TTC549 (cell line): ENCODE data around the gene DNAH3.
"Not testable (repeated sequence)": the region's sequence is repeated elsewhere in the genome, so short reads cannot be mapped to it uniquely, and the experiment has no call there.

Source experiments
- FAIRE-seq: peaks from 2 replicates; lab custom pipeline; 2012; peaks lifted over from hg19 to GRCh38; lab: Jason Lieb, UNC

Gene DNAH3

GRCh38 chr16:21169249-21169981 lies 18.8 kb upstream of the DNAH3 start:
- no peak for FAIRE-seq

GRCh38 chr16:21167929-21168602 lies 17.4 kb upstream of the DNAH3 start:
- FAIRE-seq, result no peak

DNA sequence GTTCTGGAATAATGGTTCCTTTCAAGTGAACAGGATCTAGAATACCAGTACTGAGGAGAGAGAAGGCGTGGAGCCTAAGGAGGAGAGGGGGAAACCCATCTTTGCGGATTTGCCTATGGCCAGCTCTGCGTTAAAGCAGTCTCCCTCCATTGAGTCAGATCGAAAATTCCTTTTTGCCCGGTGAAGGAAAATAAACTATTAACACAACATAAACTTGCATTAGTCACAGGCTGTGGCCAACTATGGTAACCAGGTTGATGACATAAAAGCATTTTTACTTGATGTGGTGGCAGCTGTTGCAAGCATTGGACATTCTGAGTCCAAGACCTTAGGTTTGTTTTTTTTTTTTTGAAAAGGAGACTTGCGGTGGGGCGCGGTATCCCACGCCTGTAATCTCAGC lies 16.7 kb upstream of the DNAH3 start:
- FAIRE-seq, result no peak

- no peak for FAIRE-seq
Observed at GRCh38 chr16:21166561-21166961, 15.9 kb upstream of the DNAH3 start.

DNA sequence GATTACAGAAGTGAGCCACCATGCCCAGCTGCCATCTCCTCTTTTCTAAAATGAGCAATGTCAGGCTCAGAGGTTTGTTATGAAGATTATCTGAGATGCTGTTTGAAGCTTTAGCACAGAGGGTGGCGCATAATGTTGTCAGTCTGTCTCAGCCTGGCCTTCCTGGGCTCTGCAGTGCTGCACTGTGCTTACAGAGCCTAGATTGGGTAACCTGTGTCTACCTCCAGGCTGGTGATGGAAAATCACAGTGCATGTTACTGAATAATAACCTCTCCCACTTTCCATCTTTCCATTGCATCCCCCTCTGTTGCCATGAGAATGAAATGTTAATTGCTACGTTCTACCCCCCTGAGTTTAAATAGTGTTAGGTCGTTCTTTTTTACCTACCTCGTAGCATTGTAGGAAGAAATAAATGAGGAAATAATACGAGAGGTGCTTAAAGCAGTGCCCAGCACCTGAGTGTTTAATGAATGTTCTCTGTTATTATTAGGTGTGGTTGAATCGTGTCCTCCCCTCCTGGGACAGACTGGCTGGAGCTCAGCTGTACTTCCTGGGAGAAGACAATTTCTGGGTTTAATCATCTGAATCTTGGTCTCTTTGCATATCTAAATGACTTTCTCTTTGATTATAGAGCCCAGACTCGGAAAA lies 14.0 kb upstream of the DNAH3 start:
- no peak for FAIRE-seq

DNA sequence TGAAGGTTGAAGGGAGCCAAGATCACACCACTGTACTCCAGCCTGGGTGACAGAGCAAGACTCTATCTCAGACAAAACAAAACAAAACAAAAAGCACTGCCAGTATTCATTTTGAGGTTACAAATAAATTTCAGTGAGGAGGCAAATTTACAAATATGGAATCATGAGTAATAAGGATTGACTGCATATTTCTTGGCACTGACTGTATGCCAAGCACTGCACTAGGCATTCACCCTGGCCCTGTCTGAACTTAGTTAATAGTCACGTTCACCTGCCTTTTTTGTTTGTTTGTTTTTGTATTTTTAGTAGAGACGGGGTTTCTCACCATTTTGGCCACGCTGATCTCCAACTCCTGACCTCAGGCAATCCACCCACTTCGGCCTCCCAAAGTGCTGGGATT lies 12.9 kb upstream of the DNAH3 start:
- FAIRE-seq, result no peak

- no peak for FAIRE-seq
Observed at GRCh38 chr16:21162661-21163151, 12.1 kb upstream of the DNAH3 start.

- FAIRE-seq, result no peak
Observed at GRCh38 chr16:21161211-21161610, 10.6 kb upstream of the DNAH3 start.

DNA sequence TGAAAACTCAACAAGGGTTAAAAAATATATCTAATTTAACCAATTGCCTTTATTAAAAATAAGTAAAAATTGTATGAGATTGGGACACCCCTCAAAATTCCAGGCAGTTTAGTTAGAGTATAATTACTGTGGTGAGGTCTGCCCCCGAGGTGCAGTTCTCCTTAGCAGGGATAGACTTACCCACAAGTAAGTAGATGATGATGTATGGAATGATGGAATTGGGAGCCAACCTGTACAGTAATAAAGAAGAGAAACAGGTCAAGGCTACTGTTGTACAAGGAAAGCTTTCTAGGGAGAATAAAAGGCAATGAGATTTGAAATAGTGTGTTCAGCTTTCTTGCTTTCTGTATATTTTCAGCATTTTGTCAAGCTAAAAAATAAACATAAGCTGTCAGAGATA lies 9.6 kb upstream of the DNAH3 start:
- no peak for FAIRE-seq

DNA sequence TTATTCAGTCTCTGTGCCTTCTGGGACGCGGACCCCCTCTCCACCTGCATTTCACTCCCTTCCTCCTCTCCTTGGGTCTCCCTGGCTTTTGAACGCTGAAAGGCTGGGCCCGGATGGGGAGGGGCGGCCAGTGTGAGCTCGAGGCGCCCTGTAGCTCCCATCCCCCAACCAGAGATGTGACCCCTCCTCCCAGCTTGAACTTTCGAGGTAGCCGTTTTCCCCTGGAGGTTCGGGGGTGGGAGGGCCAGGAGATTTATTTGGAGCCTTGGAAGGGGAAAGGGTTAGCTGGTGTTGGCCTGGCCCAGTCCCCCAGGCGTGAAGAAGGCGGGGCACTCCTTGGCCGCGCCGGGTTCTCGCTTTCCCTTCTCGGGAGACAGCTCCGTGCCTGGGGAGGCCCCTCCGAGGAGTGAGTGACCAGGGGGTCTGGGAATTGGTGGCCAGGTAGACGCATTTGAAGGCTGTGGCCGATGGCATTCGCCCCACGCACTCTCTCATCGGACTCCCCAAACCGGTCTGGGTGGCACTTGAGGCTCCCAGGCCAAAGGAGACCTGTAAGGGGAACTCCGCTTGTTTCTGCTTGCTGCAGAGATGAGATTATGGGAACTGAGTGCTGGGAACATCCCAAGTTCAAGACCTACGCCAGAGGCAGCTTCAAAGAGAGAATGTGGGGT lies 8.8 kb upstream of the DNAH3 start:
- no peak for FAIRE-seq

DNA sequence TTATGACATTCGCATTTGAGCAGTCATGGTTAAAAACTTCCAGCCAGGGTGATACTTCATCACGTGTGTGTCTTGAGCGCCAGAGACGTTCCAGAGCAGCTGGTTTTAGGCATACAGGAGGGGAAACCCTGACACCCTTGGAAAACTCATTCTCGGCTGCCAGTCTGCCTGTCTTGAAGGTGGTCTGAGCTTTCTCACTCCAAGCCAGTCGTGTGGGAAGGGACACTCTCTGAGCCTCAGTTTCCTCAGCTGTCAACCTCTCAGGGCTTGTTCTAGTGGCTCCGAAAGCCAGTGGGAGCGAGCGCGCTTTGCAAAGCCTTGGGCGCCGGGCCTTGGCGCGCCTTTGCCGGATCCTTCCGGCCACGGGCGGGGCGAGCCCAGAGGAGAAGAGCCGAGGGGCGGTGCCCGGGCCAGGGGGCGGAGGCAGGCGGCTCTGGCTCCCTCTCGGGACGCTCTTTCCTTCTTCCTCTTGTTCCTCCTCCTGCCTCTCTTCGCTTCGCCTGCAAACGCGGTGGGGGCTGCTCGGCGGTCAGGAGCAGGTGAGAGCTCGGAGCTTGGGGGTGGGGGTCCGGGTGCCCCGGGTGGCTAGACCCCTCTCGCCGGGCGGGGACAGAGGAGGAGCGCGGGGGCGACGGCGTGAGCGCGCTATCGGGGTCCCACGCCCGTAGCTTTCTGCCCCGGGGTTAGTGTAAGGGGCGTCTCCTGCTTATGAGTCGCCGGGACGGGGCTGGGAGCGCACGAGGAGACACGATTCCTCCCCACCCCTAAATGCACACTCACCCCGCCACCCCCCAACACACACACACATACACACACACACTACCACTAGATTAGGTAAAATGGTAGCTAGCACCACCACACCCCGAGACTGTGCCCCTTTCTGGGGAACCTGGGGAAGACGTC lies 7.8 kb upstream of the DNAH3 start, which contains the start of gene LDAF1:
LDAF1 (plus strand) TSS at position 467 of the 903 bp plus-strand sequence. CDS start 2,509 bp downstream, outside the sequence.
- no peak for FAIRE-seq

- no peak for FAIRE-seq
Observed at GRCh38 chr16:21157632-21158031, 7.0 kb upstream of the DNAH3 start.

GRCh38 chr16:21156767-21157467 lies 6.3 kb upstream of the DNAH3 start:
- FAIRE-seq, result peak; percentile 57

- not testable (repeated sequence) for FAIRE-seq
Observed at GRCh38 chr16:21156011-21156410, 5.4 kb upstream of the DNAH3 start.

GRCh38 chr16:21153124-21153729 lies 2.6 kb upstream of the DNAH3 start:
- FAIRE-seq, result not testable (repeated sequence)

GRCh38 chr16:21152160-21153030 lies 1.7 kb upstream of the DNAH3 start:
- not testable (repeated sequence) for FAIRE-seq

DNA sequence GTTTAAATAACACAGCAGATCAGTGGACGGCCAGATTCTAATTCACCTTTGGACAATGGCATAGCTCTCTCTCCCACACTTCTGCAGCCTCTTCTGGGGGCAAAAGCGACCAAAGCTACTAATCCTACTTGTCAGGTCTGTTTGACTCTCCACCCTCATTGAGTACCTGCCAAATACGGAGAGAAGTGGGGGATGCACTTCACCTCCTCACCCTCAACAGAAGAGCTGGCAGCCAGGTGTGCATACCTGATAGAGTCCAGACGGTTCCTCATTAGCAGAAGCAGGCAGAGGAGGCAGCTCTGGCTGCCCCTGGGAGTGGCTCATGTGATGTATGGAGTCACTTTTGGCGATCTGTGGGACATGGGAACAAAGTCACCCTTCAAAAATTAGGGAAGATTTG lies 4.9 kb downstream of the DNAH3 start:
- no peak for FAIRE-seq

DNA sequence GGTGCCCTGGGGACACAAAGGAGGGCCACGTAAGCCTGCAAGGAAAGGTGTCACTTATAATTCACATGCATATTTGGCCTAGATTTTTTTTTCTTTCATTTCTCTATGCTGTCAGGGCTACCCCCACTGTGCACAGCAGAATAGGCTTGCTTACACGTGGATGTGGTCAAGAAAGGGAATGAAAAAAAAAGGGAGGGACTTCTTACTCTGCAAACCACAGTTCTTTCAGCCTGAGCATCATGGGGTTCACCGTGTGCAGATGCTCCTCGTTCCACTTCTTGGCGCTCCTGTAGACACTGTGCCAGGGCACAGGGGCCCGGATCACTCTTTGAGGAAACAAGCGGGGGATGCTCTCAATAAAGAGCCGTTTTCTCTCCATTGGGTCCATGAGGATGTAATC lies 16.6 kb downstream of the DNAH3 start:
- FAIRE-seq, result no peak

DNA sequence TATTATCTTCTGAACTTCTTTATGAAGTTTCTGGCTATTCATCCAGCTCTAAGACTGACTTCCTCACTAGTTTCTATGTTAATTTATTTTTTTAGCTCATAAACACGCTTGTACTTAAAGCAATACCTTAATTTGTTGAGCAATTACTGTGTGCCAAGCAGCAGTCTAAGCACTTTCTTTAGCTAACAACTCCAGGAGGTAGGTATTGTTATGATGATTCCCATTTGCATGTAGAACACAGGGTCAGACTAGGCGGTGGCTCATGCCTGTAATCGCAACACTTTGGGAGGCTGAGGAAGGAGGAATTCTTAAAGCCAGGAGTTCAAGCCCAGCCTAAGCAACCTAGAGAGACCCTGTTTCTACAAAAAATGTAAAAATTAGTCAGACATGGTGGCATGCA lies 19.8 kb downstream of the DNAH3 start:
- no peak for FAIRE-seq
